ENCODE data around the gene CHAD.
"Not testable (repeated sequence)": the region's sequence is repeated elsewhere in the genome, so short reads cannot be mapped to it uniquely, and the experiment has no call there.

The CHAD gene

DNA sequence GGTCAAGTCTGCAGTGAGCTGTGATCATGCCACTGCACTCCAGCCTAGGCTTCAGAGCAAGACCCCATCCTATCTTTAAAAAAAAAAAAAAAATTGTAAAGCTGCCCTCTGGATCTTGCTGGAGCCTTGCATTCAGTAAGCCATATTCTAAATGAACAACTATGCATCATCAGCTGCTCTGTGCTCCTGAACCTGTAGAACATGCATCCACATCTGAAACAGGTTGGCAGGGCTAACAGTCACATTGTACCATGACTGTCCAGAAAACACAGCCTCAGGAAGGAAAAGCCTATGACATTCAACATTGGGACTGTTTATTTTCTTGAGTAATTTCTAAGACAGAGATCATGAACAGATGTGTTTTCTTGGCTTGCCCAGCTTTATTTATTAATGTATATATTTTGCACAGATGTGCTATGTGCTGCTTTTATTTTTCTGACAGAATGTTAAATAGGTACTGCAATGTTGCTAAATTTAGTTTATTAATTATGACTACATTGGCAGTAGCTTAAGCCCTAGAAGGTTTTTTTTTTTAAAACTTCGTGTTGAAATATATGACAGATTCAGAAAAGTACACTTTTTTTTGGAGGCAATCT is 22.9 kb downstream of the CHAD start:
- Mint-ChIP-seq H3K27me3 (no peaks in the 10 kb centered on the region), H3K36me3 (peaks cover 0 to 4% of the 10 kb centered on the region in 2 donors), H3K4me3 (no peak overlapping the region), H3K9me3 (no peaks in the 10 kb centered on the region), H3K4me1 (no peaks in the 10 kb centered on the region), H3K27ac (no peak overlapping the region)
- no peak for ATAC-seq (replicated peaks)
- no peak for DNase-seq

DNA sequence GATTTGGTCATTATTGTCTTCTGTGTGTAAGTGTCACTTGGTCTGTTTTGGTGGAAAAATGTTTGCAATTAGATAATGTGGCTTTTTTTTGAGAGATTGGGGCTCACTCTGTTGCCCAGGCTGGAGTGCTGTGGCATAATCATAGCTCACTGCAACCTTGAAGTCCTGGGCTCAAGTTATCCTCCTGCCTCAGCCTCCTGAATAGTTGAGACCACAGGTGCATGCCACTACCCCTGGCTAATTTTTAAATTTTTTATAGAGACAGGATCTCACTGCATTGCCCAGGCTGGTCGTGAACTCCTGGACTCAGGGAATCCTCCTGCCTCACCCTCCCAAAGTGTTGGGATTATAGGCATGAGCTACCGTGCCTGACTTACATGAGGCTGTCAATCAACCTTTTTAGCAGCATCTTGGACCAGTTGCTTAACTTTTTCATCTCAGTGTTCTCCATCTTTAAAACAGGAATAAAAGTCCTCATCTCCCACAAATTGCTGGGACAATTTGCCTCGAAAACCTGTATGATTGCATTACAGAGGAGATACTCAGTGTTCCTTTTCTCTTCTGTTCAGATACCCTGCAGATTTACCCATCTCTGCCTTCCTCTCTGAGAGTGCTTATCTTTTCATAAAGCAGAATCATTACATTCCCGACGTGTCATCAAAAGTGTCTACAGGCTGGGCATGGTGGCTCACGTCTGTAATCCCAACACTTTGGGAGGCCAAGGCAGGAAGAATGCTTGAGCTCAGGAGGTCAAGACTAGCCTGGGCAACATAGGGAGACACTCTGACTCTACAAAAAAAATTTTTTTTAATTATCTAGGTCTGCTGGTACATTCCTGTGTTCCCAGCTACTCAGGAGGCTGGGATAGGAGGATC is 23.6 kb downstream of the CHAD start:
- Mint-ChIP-seq H3K27me3 (no peaks in the 10 kb centered on the region), H3K4me3 (no peak overlapping the region), H3K4me1 (no peaks in the 10 kb centered on the region), H3K27ac (no peak overlapping the region), H3K9me3 (no peaks in the 10 kb centered on the region), H3K36me3 (peaks cover 2 to 4% of the 10 kb centered on the region in 2 donors)
- no peak for ATAC-seq (replicated peaks)
- DNase-seq = no peak

- H3K4me1 Mint-ChIP-seq = no peaks in the 10 kb centered on the region
- no peak for DNase-seq
- ATAC-seq (replicated peaks) = no peak
- H3K4me3 Mint-ChIP-seq = no peak overlapping the region
- no peaks in the 10 kb centered on the region for H3K27me3 Mint-ChIP-seq
- H3K36me3 Mint-ChIP-seq = peaks cover 0 to 2% of the 10 kb centered on the region in 2 donors
- no peak overlapping the region for H3K27ac Mint-ChIP-seq
- no peaks in the 10 kb centered on the region for H3K9me3 Mint-ChIP-seq
Measured at GRCh38 chr17:50443505-50443974, 25.1 kb downstream of the CHAD start.

GRCh38 chr17:50440838-50441829 is 27.5 kb downstream of the CHAD start:
- ATAC-seq (replicated peaks) = no peak
- H3K27ac Mint-ChIP-seq = no peak overlapping the region
- H3K9me3 Mint-ChIP-seq = no peaks in the 10 kb centered on the region

GRCh38 chr17:50440172-50440837 is 28.4 kb downstream of the CHAD start:
- DNase-seq = no peak
- H3K4me1 Mint-ChIP-seq = no peaks in the 10 kb centered on the region
- peaks cover 3 to 4% of the 10 kb centered on the region in 2 donors for H3K36me3 Mint-ChIP-seq

More at GRCh38 chr17:50440838-50441829, 27.5 kb downstream of the CHAD start:
- peaks cover 3 to 4% of the 10 kb centered on the region in 2 donors for H3K36me3 Mint-ChIP-seq
- DNase-seq = no peak
- H3K4me1 Mint-ChIP-seq = no peaks in the 10 kb centered on the region
- H3K4me3 Mint-ChIP-seq = no peak overlapping the region
- no peaks in the 10 kb centered on the region for H3K27me3 Mint-ChIP-seq

GRCh38 chr17:50439008-50439407 is 29.7 kb downstream of the CHAD start:
- H3K27me3 Mint-ChIP-seq = no peaks in the 10 kb centered on the region
- ATAC-seq (replicated peaks) (no peak), DNase-seq (no peak)
- no peak overlapping the region for H3K27ac Mint-ChIP-seq
- no peak overlapping the region for H3K4me3 Mint-ChIP-seq
- H3K36me3 Mint-ChIP-seq = peaks cover 3 to 4% of the 10 kb centered on the region in 2 donors
- H3K9me3 Mint-ChIP-seq = no peaks in the 10 kb centered on the region
- H3K4me1 Mint-ChIP-seq = no peaks in the 10 kb centered on the region

More at GRCh38 chr17:50440172-50440837, 28.4 kb downstream of the CHAD start:
- H3K27me3 Mint-ChIP-seq = no peaks in the 10 kb centered on the region
- H3K9me3 Mint-ChIP-seq = no peaks in the 10 kb centered on the region
- no peak overlapping the region for H3K4me3 Mint-ChIP-seq
- ATAC-seq (replicated peaks) = no peak
- no peak overlapping the region for H3K27ac Mint-ChIP-seq

GRCh38 chr17:50437409-50437808 is 31.3 kb downstream of the CHAD start:
- H3K4me1 Mint-ChIP-seq = no peaks in the 10 kb centered on the region
- ATAC-seq (replicated peaks) = no peak
- H3K36me3 Mint-ChIP-seq = peaks cover 3 to 4% of the 10 kb centered on the region in 2 donors
- no peak overlapping the region for H3K27ac Mint-ChIP-seq
- H3K27me3 Mint-ChIP-seq = no peaks in the 10 kb centered on the region
- H3K9me3 Mint-ChIP-seq = no peaks in the 10 kb centered on the region
- no peak overlapping the region for H3K4me3 Mint-ChIP-seq
- DNase-seq = no peak

DNA sequence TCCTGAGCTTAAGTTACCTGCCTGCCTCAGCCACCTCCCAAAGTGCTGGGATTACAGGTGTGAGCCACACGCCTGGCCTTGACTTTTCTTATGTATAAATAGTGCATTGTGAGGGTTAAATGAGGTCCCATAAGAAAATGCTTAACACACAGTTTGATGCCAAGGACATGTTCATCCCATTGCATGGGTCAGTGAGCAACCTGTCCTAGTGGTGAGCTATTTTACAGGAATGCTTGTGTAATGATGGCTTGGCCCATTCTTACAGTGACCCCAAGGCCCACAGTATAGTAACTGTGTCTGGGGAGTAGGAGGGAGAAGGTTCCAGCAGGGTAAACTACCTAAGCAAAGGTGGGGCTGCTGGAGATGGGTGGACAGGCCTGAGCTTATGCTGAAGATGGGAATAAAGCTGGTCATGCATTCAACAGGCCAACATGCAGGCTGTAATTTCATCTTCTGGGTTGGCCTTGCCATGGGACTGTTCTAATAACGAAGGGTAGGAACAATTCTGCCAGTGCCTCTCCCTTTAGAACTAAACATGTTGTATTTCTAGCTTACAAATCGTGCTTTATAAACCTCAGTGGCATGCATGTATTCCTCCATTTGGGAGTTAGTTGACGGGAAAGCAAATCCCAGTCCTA is 36.4 kb downstream of the CHAD start:
- H3K4me1 Mint-ChIP-seq = peaks cover 7 to 8% of the 10 kb centered on the region in 2 donors
- no peak for DNase-seq

GRCh38 chr17:50430821-50431618 is 37.7 kb downstream of the CHAD start:
- H3K9me3 Mint-ChIP-seq = no peaks in the 10 kb centered on the region
- no peaks in the 10 kb centered on the region for H3K36me3 Mint-ChIP-seq
- H3K27me3 Mint-ChIP-seq = no peaks in the 10 kb centered on the region
- H3K4me1 Mint-ChIP-seq = peaks cover 14 to 15% of the 10 kb centered on the region in 2 donors
- no peak for ATAC-seq (replicated peaks)
- DNase-seq = no peak
- H3K27ac Mint-ChIP-seq = no peak overlapping the region
- H3K4me3 Mint-ChIP-seq = no peak overlapping the region

More for the DNA sequence above, 36.4 kb downstream of the CHAD start:
- no peak overlapping the region for H3K4me3 Mint-ChIP-seq
- peaks cover 2 to 3% of the 10 kb centered on the region in 2 donors for H3K36me3 Mint-ChIP-seq
- no peak for ATAC-seq (replicated peaks)
- H3K27ac Mint-ChIP-seq = no peak overlapping the region
- H3K27me3 Mint-ChIP-seq = no peaks in the 10 kb centered on the region
- H3K9me3 Mint-ChIP-seq = no peaks in the 10 kb centered on the region

DNA sequence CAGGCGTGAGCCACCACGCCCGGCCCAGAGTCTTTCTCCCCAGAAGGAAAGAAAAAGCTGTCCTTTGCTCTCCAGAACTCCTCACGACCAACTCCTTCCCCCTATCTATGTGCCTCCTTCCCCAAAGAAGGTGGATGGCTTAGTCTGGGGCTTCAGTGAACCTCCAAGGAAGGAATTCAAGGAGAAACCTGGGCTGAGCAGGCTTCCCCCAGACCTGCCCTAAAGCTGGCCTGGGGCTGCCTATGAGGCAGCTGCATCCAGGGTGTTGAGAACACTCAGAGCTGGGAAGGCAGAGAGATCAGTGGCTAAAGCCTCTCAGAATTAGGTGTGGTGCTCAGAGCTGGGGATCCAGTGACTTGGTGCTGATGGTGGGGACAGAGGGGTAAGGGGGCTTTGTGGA is 38.9 kb downstream of the CHAD start:
- ATAC-seq (replicated peaks) (no peak), DNase-seq (no peak)
- peaks cover 18 to 21% of the 10 kb centered on the region in 2 donors for H3K4me1 Mint-ChIP-seq
- no peak overlapping the region for H3K4me3 Mint-ChIP-seq
- H3K9me3 Mint-ChIP-seq = no peaks in the 10 kb centered on the region
- no peak overlapping the region for H3K27ac Mint-ChIP-seq
- no peaks in the 10 kb centered on the region for H3K36me3 Mint-ChIP-seq
- H3K27me3 Mint-ChIP-seq = no peaks in the 10 kb centered on the region

GRCh38 chr17:50428831-50429424 is 39.8 kb downstream of the CHAD start:
- DNase-seq (no peak), ATAC-seq (replicated peaks) (no peak)
- H3K4me3 Mint-ChIP-seq = no peak overlapping the region
- peaks cover 21 to 24% of the 10 kb centered on the region in 2 donors for H3K4me1 Mint-ChIP-seq
- no peaks in the 10 kb centered on the region for H3K27me3 Mint-ChIP-seq
- H3K27ac Mint-ChIP-seq = no peak overlapping the region
- H3K36me3 Mint-ChIP-seq = no peaks in the 10 kb centered on the region
- no peaks in the 10 kb centered on the region for H3K9me3 Mint-ChIP-seq

- not testable (repeated sequence) for H3K4me3 Mint-ChIP-seq; H3K27me3 Mint-ChIP-seq; DNase-seq; H3K9me3 Mint-ChIP-seq; H3K27ac Mint-ChIP-seq; ATAC-seq (replicated peaks); H3K36me3 Mint-ChIP-seq
- peaks cover 25 to 28% of the 10 kb centered on the region in 2 donors for H3K4me1 Mint-ChIP-seq
Measured at GRCh38 chr17:50428126-50428525, 40.6 kb downstream of the CHAD start.

Measured in stimulated activated naive B cell treated with anti-CD40 and anti-IgM and Interleukin-4, amounts not matched to agents 10 μg/mL and 1 μg/mL and 100 μg/mL, for 72 hours (primary cell).